ENCODE data around the gene CDC16.
A peak's percentile ranks its signal among the peaks of the same experiment; 100 is the strongest.

CDC16 gene

GRCh38 chr13:114288157-114288591, 53.5 kb downstream of the CDC16 start:
- Mint-ChIP-seq H3K9me3 (no peaks in the 10 kb centered on the region), H3K4me1 (peaks cover 31% of the 10 kb centered on the region), H3K36me3 (peaks cover 97% of the 10 kb centered on the region), H3K27ac (peak overlapping the region; percentile 86), H3K4me3 (no peak overlapping the region)
- no peak for ATAC-seq
- DNase-seq (ENCODE audit: low spot score in 2 of 2): no peak

DNA sequence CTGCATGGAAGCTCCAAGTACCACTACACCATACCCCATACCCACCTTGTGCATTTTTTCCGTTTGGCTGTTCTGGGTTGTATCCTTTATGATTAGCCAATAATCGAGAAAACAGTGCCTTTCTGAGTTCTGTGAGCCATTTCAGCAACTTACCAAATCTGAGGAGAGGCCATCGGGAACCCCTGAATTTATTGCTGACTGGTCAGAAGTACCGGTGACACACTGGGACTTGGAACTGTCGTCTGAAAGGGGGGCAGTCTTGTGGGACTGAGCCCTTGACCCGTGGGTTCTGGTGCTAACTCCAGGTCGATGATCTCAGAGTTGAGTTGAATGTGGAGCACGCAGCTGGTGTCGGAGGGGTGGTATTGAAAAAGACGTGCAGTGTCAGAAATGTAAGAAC, 61.8 kb downstream of the CDC16 start:
- ATAC-seq (no peak), DNase-seq (ENCODE audit: low spot score in 2 of 2) (no peak)
- peaks cover 84% of the 10 kb centered on the region for H3K36me3 Mint-ChIP-seq
- H3K27ac Mint-ChIP-seq: no peak overlapping the region
- no peaks in the 10 kb centered on the region for H3K9me3 Mint-ChIP-seq
- H3K4me3 Mint-ChIP-seq: no peak overlapping the region
- H3K4me1 Mint-ChIP-seq: peaks cover 9% of the 10 kb centered on the region

DNA sequence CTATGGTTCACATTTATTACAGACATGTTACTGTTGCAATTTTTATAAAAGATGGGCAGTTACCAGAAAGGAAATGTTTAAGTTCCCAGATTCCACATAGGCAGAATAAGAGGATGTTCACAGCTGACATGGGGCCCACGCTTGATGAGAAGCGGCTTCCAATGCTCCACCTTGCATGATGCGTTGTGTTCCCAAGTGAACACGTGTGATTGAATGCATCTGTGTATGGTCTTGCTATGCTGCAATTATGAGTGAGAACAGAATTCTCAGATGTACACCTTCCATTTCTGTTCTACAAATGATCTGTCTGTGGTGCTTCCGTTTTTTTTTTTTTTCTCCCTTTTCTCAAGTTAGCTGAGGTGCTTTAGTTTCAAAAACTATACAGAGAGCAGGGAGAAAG, 62.2 kb downstream of the CDC16 start:
- ATAC-seq: no peak
- Mint-ChIP-seq H3K4me1 (peaks cover 12% of the 10 kb centered on the region), H3K27ac (no peak overlapping the region), H3K4me3 (no peak overlapping the region), H3K9me3 (no peaks in the 10 kb centered on the region), H3K36me3 (peaks cover 84% of the 10 kb centered on the region)
- DNase-seq (ENCODE audit: low spot score in 2 of 2): no peak

GRCh38 chr13:114298866-114299265, 64.2 kb downstream of the CDC16 start:
- H3K4me1 Mint-ChIP-seq: peaks cover 12% of the 10 kb centered on the region
- DNase-seq (ENCODE audit: low spot score in 2 of 2) (no peak), ATAC-seq (no peak)
- no peak overlapping the region for H3K27ac Mint-ChIP-seq
- H3K4me3 Mint-ChIP-seq: no peak overlapping the region
- H3K36me3 Mint-ChIP-seq: peaks cover 84% of the 10 kb centered on the region
- no peaks in the 10 kb centered on the region for H3K9me3 Mint-ChIP-seq

GRCh38 chr13:114299604-114300305, 65.1 kb downstream of the CDC16 start:
- Mint-ChIP-seq H3K9me3 (no peaks in the 10 kb centered on the region), H3K27ac (no peak overlapping the region), H3K36me3 (peaks cover 85% of the 10 kb centered on the region), H3K4me1 (peaks cover 12% of the 10 kb centered on the region), H3K4me3 (no peak overlapping the region)
- DNase-seq (ENCODE audit: low spot score in 2 of 2): no peak
- no peak for ATAC-seq

DNA sequence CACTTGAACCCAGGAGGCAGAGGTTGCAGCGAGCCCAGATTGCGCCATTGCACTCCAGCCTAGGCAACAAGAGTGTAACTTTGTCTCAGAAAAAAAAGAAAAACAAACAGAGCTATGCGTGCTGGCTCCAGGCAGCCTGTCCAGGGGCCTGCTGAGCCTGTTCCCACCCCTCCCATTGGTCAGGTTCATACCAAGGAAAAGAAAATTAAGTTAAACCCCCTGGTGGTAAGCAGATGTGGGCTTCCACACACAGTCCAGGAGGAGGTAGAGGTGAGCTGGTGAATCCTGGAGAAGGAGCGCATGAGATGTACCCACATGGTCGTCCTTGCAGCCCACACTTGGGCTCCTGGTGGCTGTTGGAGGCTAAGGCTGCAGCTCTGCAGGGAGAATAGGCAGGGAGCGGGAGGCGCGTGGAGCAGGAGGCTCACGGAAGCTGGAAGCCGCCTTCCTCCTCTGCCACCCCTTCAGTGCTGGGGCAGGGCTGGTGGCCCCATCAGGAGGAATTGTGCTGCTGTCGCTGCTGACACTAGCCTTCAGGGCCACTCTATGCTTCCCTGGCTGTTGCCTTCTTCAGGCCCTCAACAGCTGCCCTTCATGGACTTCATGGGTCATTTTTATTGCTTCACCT, 69.1 kb downstream of the CDC16 start:
- H3K4me1 Mint-ChIP-seq: peaks cover 5% of the 10 kb centered on the region
- H3K36me3 Mint-ChIP-seq: peaks cover 81% of the 10 kb centered on the region
- no peak for ATAC-seq
- peak overlapping the region; percentile 61 for H3K27ac Mint-ChIP-seq
- no peaks in the 10 kb centered on the region for H3K9me3 Mint-ChIP-seq
- DNase-seq (ENCODE audit: low spot score in 2 of 2): no peak
- H3K4me3 Mint-ChIP-seq: no peak overlapping the region

DNA sequence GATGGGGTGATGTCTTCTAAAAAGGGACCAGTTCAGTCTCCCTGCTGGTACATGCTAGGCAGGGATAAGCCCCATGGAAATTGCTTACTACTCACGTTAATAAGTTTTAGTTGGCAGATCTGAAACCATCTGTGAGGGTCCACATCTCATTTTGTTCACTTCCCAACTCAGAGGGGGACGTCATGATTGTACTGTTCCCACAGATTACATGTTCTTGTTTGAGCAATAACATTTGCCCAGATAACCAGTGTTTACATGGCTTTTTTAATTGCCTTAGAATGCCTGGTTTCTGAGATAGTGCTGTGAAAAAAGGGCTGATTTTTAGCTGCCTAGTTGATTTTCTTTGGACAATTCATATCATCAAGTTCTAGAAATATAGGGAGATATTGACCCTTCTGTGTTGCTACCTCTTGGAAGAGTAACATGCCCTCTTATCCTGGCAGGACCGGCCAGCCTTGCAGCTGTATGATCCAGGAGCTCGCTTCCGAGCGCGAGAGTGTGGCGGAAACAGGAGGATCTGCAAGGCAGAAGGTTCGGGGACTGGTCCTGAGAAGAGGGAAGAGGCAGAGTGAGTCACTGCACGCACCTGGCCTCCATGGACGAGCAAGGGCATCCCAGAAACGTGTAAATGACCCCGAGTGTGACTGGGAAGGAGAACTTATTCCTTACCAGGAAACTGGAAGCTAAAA, 69.8 kb downstream of the CDC16 start:
- ATAC-seq (no peak), DNase-seq (ENCODE audit: low spot score in 2 of 2) (no peak)
- H3K9me3 Mint-ChIP-seq: no peaks in the 10 kb centered on the region
- peaks cover 74% of the 10 kb centered on the region for H3K36me3 Mint-ChIP-seq
- H3K4me1 Mint-ChIP-seq: peaks cover 5% of the 10 kb centered on the region
- no peak overlapping the region for H3K4me3 Mint-ChIP-seq
- no peak overlapping the region for H3K27ac Mint-ChIP-seq

DNA sequence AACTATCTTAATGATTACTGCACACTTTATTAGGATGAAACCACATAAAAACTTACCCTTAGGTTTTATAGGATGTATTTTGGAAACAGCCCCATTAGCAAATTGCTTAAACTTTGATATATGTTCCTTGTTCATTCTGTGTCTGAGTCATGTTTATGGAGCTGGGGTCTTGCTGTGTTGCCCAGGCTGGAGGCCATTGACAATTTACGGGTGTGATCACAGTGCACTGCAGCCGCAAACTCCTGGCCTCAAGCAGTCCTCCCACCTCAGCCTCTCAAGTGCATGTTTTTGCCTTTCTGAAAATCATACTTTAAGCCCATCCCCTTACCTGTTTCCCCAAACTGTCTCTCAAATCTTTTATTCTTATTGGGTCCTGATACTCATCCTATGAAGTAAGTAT, 74.4 kb downstream of the CDC16 start:
- peaks cover 38% of the 10 kb centered on the region for H3K36me3 Mint-ChIP-seq
- ATAC-seq (no peak), DNase-seq (ENCODE audit: low spot score in 2 of 2) (no peak)
- no peaks in the 10 kb centered on the region for H3K9me3 Mint-ChIP-seq
- no peak overlapping the region for H3K27ac Mint-ChIP-seq
- peaks cover 12% of the 10 kb centered on the region for H3K4me1 Mint-ChIP-seq
- H3K4me3 Mint-ChIP-seq: no peak overlapping the region

DNA sequence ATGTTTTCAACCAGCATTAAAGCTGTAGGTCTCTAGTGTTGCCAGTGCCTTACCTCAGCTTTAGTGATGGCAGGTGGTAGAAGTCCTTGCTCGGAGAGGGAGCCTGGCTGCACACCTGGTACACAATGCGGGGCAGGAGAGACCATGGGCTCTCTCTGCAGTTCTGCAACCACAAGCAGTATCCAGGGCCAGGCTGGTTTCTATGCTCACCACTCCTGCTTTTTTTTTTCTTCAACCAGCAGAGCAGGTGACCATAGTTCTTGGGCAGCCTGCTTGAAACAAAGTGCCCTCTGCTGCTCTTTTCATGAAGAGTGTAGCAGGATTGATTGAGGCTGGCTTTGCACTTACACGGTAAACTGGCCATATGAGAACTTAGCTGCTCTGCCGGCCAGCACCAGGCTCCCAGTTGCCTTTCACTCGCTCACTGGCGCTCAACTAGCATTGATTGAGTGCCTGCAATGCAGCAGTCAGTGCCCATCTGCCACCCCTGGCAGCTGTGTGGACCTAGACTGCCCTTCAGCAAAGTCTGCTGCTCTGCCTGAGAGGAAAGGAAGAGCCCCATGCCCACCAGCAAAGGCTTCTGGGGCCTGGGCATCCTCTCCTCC, 75.2 kb downstream of the CDC16 start:
- ATAC-seq (no peak), DNase-seq (ENCODE audit: low spot score in 2 of 2) (no peak)
- Mint-ChIP-seq H3K9me3 (no peaks in the 10 kb centered on the region), H3K4me1 (peaks cover 15% of the 10 kb centered on the region), H3K4me3 (no peak overlapping the region), H3K36me3 (peaks cover 34% of the 10 kb centered on the region), H3K27ac (no peak overlapping the region)

- H3K36me3 Mint-ChIP-seq: peaks cover 35% of the 10 kb centered on the region
- peaks cover 23% of the 10 kb centered on the region for H3K4me1 Mint-ChIP-seq
- no peak overlapping the region for H3K4me3 Mint-ChIP-seq
- H3K9me3 Mint-ChIP-seq: no peaks in the 10 kb centered on the region
- DNase-seq (ENCODE audit: low spot score in 2 of 2) (no peak), ATAC-seq (no peak)
- no peak overlapping the region for H3K27ac Mint-ChIP-seq
These were observed 76.3 kb downstream of the CDC16 start for GRCh38 chr13:114310956-114311355.

- H3K4me1 Mint-ChIP-seq: peaks cover 23% of the 10 kb centered on the region
- H3K4me3 Mint-ChIP-seq: no peak overlapping the region
- ATAC-seq (no peak), DNase-seq (ENCODE audit: low spot score in 2 of 2) (no peak)
- H3K36me3 Mint-ChIP-seq: peaks cover 32% of the 10 kb centered on the region
- H3K27ac Mint-ChIP-seq: no peak overlapping the region
- H3K9me3 Mint-ChIP-seq: no peaks in the 10 kb centered on the region
These were observed 76.7 kb downstream of the CDC16 start for GRCh38 chr13:114311387-114311786.

DNA sequence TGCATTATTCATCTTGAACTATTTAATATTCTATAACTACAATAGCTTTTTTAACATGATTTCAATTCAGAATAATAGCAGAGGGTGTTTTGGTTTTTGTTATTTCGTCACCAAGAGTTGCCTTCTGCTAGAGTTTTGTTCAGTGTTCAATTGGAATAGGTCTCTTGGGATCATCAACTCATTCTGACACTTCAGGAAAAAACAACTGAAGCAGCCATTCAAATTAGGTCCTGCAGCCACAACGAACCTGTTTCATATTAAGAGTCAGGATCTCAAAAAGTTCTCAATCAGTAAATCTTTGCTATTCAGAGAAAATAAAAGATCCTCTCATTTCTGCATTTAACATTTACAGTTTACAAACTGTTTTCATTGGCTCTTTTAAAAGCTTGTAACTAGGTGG, 77.2 kb downstream of the CDC16 start:
- no peak for ATAC-seq
- peaks cover 23% of the 10 kb centered on the region for H3K4me1 Mint-ChIP-seq
- no peaks in the 10 kb centered on the region for H3K9me3 Mint-ChIP-seq
- no peak overlapping the region for H3K4me3 Mint-ChIP-seq
- DNase-seq (ENCODE audit: low spot score in 2 of 2): no peak
- H3K36me3 Mint-ChIP-seq: peaks cover 32% of the 10 kb centered on the region
- no peak overlapping the region for H3K27ac Mint-ChIP-seq

DNA sequence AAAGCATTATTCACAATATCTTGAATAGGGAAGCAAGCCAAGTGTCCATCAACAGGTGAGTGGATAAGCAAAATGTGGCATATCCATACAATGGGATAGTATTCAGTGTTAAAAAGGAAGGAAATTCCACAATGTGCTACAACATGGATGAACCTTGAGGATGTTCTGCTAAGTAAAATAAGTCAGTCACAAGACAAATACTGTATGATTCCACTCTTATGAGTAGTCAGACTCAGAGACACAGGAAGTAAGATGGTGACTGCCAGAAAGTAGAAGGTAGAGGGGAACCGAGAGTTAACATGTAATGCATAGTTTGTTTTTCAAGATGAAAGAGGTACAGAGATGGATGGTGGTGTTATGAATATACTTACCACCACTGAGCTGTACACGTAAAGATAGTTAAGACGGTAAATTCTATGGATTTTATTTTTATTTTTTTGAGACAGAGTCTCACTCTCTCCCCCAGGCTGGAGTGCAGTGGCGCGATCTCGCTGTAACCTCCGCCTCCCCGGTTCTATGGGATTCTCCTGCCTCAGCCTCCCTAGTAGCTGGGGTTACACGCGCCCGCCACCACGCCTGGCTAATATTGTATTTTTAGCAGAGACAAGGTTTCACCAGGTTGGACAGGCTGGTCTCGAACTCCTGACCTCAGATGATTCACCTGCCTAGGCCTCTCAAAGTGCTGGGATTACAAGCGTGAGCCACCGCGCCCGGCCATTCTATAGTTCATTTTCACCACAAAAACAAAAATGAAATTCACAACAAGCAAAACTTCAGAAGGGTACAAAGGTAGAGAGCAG, 78.6 kb downstream of the CDC16 start:
- DNase-seq (ENCODE audit: low spot score in 2 of 2): peak in 1 of 2 donors; percentile 67
- H3K9me3 Mint-ChIP-seq: no peaks in the 10 kb centered on the region
- ATAC-seq: peak; percentile 64
- H3K4me3 Mint-ChIP-seq: peak overlapping the region; percentile 82
- H3K27ac Mint-ChIP-seq: peak overlapping the region; percentile 96
- H3K4me1 Mint-ChIP-seq: peaks cover 23% of the 10 kb centered on the region
- peaks cover 41% of the 10 kb centered on the region for H3K36me3 Mint-ChIP-seq

DNA sequence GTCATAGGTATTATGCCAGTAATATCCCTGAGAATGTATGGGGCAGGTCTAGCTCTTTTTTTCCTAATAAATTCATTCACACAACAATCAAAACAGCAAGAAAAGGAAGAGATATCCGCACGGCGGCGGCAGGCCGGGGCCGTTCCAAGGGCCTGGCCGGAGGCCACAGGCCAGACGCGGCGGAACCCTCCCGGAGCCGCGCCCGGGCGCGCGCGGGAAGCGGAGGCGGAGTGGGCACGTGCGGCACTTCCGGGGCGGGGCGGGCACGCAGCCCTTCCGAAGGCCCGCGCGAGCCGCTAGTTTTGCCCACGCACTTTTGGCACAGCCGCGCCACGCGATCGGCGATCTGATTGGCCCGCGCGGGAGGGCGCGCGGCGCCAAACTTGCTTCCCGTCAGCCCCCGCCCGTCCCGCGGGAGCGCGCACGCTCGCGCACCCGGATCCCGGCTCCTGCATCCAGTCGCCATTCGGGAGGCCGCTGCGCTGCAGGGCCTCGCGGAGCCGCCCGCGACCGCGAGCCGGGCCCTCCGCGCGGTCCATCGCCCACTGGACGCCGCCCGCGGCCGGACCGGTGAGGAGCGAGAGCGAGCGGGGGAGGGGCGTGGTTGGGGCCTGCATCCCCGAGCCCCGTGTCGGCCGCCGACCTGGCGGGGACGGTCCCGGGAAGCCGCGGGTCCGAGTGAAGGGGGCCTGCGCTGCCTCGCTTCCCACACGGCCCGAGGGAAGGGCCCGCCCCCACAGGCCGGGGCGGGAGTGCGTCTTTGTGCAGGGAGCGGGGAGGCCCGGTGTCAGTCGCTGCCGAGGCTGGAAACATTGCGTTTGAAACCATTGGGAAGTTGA, 79.6 kb downstream of the CDC16 start, which contains the start of gene CHAMP1:
TSS of gene CHAMP1 (plus strand) at position 430 of the 839 bp plus-strand sequence. CDS start 9,340 bp downstream, outside the sequence.
- peak; percentile 90 for ATAC-seq
- Mint-ChIP-seq H3K27ac (peak within 1 kb of the TSS; percentile 96), H3K4me3 (peak within 1 kb of the TSS; percentile 82), H3K4me1 (peaks cover 26% of the 10 kb centered on the region), H3K9me3 (no peaks in the 10 kb centered on the region), H3K36me3 (peaks cover 48% of the 10 kb centered on the region)
- DNase-seq (ENCODE audit: low spot score in 2 of 2): peak; percentile 87 to 97

All from stimulated activated effector memory CD8-positive, alpha-beta T cell treated with anti-CD3 and anti-CD28 coated beads, Interleukin-12 subunit alpha, Interleukin-12 subunit beta, amount 100 ng/mL, for 72 hours (primary cell).